HG03045 (cell line): Measurements from ENCODE around the gene CMC2.

Experiments
- ATAC-seq: cut with Tn5 transposase; IDR thresholded peaks from one replicate; pipeline ENCODE4 v1.9.1; 2021; ENCODE audit warnings: mild to moderate bottlenecking, moderate library complexity; ENCODE audit not compliant: unreplicated experiment

CMC2 gene

DNA sequence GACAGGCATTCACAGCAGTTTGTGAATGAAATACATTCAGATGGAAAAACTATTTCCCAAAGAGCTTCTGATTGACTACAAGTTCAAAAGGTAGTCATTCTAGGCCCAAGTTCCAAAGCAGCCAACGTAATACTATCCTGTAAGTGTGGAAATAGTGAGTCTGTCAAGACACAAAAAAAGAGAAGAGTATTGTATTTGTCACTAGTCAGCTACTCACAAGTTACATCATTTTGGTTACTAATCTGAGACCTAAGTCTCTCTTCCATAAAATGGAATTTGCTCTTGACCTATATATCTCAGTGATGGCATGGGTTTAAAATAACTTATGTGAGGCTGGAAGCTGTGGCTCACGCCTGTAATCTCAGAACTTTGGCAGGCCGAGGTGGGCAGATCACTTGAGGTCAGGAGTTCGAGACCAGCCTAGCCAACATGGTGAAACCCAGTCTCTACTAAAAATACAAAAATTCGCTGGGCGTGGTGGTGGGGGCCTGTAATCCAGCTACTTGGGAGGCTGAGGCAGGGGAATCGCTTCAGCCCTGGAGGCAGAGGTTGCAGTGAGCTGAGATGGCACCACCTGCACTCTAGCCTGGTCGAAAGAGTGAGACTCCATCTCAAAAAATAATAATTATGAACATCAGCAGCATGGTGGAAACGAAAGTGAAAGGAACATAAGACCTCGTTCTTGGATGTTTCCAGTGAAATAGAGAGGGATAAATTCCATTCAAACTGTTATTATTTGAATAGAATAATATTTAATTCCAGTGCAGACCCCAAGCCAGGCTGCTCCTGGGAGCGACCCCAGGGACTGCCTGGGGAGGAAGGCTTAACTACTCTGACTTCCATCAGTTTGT is 2.9 kb downstream of the CMC2 start:
- ATAC-seq: no peak

DNA sequence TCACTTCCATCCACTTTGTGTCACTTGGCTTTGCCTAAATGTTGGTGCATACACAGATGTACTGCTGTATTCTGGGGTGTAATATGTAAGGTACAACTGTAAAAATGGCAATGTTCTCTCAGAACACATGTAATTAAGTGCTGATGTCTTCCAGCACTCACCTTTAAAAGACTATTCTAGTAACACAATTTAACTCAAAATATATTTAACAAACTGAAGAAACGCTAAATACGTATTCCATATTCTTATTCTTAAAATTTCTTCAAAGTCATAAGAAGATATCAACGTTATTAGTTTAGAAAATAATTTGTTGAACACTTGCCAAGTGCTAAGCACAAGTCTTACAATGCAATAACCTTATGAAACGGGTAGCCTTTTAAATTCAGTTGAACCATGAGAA is 3.6 kb downstream of the CMC2 start:
- ATAC-seq: no peak

DNA sequence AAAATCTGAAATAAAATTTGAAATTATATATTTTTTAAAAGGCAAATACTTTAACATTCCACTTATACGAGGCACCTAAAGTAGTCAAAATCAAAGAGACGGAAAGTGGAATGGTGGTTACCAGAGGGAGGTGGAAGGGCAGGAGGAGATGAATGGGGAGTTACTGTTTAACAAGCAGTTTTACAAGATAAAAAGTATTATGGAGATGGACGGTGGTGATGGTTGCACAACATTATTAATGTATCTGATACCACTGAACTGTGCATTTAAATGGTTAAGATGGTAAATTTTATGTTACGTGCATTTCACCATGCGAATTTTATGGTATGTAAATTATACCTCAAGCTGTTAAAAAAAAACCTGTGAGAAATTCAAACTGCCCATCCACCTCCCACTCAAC is 5.4 kb downstream of the CMC2 start:
- ATAC-seq: no peak

DNA sequence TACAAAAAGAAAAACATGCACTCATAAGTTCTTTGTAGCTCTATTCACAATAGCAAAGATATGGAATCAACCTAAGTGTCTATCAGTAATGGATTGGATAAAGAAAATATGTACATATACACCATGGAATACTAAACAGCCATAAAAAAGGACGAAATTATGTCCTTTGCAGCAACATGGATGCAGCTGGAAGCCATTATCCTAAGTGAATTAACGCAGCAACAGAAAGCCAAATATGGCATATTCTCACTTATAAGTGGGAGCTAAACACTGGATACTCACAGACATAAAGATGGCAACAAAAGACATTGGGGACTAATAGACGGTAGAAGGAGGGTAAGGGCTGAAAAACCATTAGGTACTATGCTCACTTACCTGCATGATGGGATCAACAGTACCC is 5.8 kb downstream of the CMC2 start:
- ATAC-seq: no peak

DNA sequence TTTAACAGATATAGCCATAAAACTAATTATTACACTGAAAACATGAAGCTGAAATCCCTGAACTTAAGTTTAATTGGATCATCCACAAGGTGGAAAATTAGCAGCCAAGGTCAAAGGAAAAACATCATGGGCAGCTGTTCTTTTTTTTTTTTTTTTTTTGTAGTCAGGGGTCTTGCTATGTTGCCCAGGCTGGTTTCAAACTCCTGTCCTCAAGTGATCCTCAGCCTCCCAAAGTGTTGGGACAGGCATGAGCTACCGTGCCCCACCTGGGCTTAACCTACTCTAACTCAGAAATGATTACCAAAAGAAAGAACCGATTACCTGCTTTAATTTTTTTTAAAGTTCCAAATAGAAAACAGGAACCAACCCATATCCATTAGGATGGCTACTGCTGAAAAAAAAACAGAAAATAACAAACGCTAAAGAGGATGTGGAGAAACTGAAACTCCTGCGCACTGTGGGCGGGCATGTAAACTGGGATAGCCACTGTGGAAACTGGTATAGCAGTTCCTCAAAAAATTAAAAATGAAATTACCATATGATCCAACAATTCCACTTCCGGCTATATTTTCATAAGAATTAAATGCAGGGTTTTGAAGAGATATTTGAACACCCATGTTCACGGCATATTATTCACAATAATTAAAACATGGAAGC is 8.6 kb downstream of the CMC2 start:
- no peak for ATAC-seq

- no peak for ATAC-seq
Measured at GRCh38 chr16:80997139-80997798, 9.4 kb downstream of the CMC2 start.

DNA sequence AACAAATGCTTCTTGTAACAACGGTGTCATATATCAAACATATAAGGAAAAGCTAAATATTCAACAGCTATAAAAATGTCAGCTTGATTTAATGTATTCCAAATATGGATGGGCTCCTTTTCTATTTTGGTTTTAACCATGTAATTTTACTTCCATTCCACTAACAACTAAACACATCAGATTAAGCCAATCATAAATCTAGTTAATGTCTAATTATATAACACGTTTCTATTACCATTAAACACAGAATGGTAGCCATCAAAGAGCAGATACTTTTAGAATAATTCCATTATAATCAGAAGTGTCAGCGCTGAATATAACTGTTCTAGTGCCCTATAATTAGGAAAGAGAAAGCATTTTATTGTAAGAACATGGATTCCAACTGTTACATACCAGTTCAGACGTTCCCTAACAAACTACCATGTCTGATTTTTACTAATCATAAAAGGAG is 10.0 kb downstream of the CMC2 start:
- no peak for ATAC-seq

- ATAC-seq: no peak
Measured at GRCh38 chr16:80994451-80994850, 12.2 kb downstream of the CMC2 start.

DNA sequence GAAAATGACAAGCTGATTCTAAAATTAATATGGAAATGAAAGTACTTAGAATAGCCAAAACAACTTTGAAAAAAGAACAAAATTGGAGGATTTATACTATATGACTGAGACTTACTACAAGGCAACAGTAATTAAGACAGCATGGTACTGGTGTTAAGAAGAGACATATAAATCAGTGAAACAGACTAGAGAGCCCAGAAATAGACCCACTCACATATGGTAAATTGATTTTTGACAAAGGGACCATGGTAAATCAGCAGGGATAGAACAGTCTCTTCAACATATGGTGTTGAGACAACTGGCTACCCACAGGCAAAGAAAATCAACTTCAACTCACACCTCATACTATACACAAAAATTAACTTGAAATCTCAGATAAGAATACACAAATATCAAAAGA is 12.9 kb downstream of the CMC2 start:
- no peak for ATAC-seq

DNA sequence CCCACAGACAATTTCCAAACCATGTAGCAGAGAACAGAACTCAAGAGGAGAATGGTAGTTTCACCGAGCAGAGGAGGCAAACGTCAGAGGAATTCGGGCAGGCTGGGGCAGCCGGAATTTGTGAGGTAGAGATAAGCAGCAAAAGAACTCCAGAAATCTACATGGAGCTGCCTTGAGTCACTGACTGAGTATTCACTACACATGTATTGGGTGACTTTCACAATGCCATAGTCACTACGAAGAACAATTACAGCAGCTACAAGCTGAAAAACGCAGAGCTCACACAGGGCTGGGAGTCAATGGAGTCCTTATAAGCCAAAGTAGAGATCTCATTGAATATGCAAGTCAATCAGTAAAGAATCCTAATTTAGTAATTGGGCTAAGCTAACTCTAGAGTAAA is 13.4 kb downstream of the CMC2 start:
- no peak for ATAC-seq

DNA sequence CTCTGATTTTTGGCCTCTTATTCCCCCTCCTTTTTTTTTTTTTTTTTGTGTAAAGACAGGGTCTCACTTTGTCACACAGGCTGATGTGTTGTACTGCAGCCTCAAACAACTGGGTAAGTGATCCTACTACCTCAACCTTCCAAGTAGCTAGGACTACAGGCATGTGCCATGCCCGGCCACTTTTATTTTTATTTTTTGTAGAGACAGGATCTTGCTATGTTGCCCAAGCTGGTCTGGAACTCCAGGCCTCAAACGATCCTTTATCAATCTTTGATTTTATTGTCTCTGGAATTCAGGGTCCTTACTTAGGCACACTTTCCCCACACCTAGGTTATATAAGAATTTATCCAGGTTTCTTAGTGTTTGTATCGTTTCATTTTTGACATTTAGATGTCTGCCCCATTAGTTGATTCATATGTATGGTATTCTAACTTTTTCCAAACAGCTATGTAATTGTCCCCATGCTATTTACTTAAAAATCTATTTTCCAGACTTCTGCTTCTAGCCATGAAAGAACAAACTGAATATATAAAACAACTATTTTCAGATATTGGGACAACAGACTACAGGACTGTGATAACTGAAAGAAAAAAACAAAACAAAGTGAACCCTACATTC is 13.9 kb downstream of the CMC2 start:
- no peak for ATAC-seq

DNA sequence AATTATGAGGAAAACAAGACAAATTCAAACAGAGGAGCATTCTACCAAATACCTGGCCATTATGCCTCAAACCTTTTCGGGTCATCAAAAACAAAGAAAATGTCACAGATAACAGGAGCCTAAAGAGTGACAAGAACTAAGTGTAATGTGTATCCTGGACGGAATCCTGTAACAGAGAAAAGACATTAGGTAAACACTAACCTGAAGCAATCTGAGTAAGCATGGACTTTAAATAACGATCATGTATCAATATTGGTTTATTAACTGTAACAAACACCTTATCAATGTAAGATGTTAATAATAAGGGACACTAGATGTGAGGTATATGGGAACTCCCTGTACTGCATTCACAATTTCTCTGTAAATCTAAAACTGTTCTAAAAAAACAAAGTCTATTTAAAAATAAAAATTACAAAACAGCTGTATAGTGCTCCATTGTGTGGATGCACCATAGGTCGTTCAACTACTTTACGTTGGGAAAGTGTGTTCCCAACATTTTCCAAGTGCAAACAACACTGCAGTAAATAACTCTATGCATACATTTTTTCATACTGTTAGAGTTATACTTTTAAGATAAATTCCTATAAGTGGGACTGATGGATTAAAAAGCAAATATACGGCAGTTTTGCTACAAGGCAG is 14.8 kb downstream of the CMC2 start:
- ATAC-seq: no peak

DNA sequence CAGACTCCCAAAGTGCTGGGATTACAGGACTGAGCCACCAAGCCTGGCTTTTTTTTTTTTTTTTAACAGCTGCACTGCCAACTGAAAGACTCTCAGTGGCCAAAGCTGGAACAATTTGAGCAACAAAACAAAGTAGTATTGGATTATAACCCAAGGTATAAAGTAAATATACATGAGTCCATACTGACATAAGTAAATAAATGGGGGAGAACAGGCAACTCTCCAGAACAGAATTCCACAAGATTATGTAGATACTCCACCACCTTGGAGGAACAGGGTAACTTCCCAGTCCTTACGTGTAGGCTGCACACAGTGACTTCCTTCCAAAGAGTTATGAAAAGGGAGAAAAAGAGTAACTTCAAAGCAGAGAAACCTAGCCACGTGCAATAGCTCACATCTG is 15.7 kb downstream of the CMC2 start:
- no peak for ATAC-seq

- ATAC-seq: no peak
Measured at GRCh38 chr16:80990577-80990976, 16.1 kb downstream of the CMC2 start.

DNA sequence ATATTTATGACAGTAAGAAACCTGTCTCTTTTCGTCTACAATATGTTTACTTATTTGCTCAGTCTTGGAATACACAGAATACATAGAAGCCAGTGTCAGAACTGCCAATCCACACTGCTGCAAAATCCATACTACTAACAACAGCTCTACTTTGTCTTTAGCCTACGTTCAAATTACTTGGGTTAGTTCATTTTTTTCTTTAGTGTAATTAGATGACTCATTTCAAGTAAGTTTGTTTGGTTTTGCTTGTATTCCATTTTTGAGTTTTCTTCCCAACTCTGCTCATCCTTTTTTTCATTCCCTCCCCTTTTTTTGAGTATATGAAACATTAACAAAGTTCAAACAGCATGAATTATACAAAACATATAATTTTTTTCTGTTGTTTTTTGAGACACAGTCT is 16.9 kb downstream of the CMC2 start:
- ATAC-seq: no peak

DNA sequence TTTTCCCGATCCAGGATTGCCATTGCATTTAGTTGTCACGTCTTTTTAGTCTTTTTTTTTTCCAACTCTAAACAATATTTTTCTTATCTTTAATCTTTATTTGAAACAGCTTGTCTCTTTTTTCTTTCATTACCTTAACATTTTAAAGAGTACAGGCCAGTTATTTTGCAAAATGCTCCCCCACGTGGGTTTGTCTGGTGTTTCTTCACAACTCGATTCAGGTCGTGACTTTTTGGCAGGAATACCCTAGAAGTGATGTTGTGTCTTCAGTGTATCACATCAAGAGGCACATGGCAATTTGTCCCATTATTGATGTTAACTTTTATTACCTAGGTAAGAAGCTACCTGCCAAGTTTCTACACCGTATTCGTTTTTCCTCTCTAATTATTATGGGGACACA is 17.9 kb downstream of the CMC2 start:
- no peak for ATAC-seq

DNA sequence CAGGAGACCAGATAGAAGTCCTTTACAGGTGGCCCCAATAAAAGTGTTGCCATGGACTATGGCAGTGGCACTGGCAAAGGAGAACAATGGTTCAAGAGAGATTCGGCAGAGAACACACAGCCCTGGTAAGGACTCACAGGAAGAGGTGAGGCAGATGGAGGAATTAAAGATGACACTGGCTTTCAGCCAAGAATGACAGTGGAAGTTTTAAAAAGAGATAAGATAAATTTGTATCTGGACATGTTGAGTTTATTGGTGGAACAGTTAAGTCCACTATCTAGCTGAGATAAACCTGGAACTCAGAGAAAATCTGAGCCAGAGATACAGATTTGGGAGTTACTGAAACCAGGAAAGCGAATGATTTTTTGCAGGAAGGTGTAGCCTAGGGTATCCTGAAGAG is 20.1 kb downstream of the CMC2 start:
- no peak for ATAC-seq

DNA sequence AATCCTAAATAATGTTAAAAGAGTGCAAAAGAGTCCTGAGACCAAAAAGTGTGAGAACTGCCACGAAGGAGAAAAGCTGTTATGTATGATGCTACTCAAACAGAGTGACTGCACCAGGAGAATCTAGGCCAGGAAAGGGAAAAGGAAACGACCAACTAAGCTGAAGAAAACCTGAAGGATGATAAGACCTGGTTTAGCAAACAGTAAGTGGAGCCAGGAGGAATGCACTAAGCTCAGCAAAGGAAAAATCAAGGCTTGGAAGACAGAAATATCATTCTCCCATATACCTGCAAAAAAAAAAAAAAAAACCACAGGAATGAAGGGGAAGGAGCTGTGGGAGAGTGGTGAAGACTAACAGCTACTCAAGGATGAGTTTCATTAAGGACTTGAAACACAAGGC is 21.1 kb downstream of the CMC2 start:
- ATAC-seq: no peak

DNA sequence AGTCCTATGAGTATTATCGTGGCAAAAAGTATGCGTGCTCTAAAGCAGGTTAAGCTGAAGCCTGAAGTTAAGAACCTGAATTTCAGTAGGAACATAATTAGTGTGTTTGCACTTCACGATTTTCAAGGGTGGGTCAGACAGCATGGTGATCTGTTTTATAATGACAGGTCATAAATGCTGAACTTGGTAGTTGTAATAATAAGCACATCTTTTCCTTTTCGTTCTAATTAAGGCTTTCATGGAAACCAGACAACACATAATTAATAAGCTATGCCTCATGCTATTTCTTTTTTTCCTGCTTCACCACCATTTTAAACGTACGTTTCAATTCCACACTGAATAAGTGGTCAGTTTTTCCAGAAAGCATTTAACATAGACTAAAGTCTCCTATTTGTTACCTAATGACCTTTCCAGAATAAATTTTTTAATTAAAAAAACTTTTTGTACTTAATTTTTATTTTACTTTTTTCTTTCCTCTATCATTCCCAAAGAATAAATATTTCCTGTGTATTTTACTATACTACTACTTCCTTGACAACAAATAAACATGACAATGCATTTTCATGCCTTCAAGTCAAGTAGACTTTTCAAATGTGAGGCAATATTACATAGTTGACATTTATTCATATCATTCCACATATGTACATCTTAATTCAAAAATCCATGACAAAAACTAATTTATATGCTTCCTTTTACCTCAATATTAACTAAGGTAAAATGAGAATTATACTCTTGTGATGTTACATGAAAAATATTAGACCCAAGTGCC is 22.4 kb downstream of the CMC2 start:
- ATAC-seq: no peak

- no peak for ATAC-seq
Measured at GRCh38 chr16:80982646-80983045, 24.0 kb downstream of the CMC2 start.
